WTC11 (cell line): Measurements from ENCODE around the gene TNXB. TPM values are rescaled to one million over a fixed set of nuclear protein-coding genes. Genes with fewer than 3 reads are reported as not detected.

Experiments
- ATAC-seq: fragments of 200-7000 bp; cut with Tn5 transposase; 2 replicates; pipeline ENCODE4 v1.10.0; 2021; ENCODE audit warnings: mild to moderate bottlenecking, moderate library complexity
- CTCF ChIA-PET: fragments of 300-600 bp; sonication (Branson Sonifier 250); formaldehyde crosslinking; loops from one replicate; lab custom pipeline; 2021; ENCODE audit warnings: antibody characterized with exemption; lab: Charles Lee
- POLR2A ChIA-PET: fragments of 350-600 bp; sonication (Branson Sonifier 250); formaldehyde crosslinking; loops from one replicate; lab custom pipeline; 2021; ENCODE audit warnings: antibody characterized with exemption; lab: Charles Lee
- DNase-seq: peaks from one replicate; pipeline ENCODE4 v3.0.0; 2021; ENCODE audit warnings: low spot score
- H3K27ac Mint-ChIP-seq: 2 replicates; pipeline ENCODE4 v1.8.0; 2021; ENCODE audit warnings: mixed read lengths
- H3K27me3 Mint-ChIP-seq: 2 replicates; pipeline ENCODE4 v1.8.0; 2021; ENCODE audit warnings: low read depth, mild to moderate bottlenecking, moderate library complexity, mixed read lengths
- H3K36me3 Mint-ChIP-seq: 2 replicates; pipeline ENCODE4 v1.8.0; 2021; ENCODE audit warnings: mixed read lengths
- H3K4me1 Mint-ChIP-seq: 2 replicates; pipeline ENCODE4 v1.8.0; 2022; ENCODE audit warnings: mixed read lengths
- H3K4me3 Mint-ChIP-seq: 2 replicates; pipeline ENCODE4 v1.8.0; 2021; ENCODE audit warnings: mild to moderate bottlenecking, moderate library complexity, mixed read lengths
- H3K9me3 Mint-ChIP-seq: 2 replicates; pipeline ENCODE4 v1.8.0; 2021; ENCODE audit warnings: mixed read lengths
- ATF1 ChIP-seq: sonication (generic); formaldehyde crosslinking; IDR thresholded peaks from 2 replicates; pipeline ENCODE4 v1.8.1; 2023; ENCODE audit warnings: mild to moderate bottlenecking, moderate library complexity, missing genetic modification reagents
- CREB1 ChIP-seq: sonication (generic); formaldehyde crosslinking; IDR thresholded peaks from 2 replicates; pipeline ENCODE4 v1.8.0; 2023; ENCODE audit warnings: mild to moderate bottlenecking, missing genetic modification reagents
- ELF4 ChIP-seq: sonication (generic); formaldehyde crosslinking; IDR thresholded peaks from 2 replicates; pipeline ENCODE4 v1.8.1; 2022; ENCODE audit warnings: low read depth, mild to moderate bottlenecking, moderate library complexity, missing genetic modification reagents
- FOXP1 ChIP-seq: sonication (generic); formaldehyde crosslinking; IDR thresholded peaks from 2 replicates; pipeline ENCODE4 v1.8.0; 2022; ENCODE audit warnings: missing genetic modification reagents, mild to moderate bottlenecking, moderate library complexity, borderline replicate concordance
- GABPB1 ChIP-seq: sonication (generic); formaldehyde crosslinking; IDR thresholded peaks from 2 replicates; pipeline ENCODE4 v1.8.1; 2023; ENCODE audit warnings: mild to moderate bottlenecking, missing genetic modification reagents
- IRF2 ChIP-seq: sonication (generic); formaldehyde crosslinking; IDR thresholded peaks from 2 replicates; pipeline ENCODE4 v1.8.0; 2022; ENCODE audit warnings: low read depth, missing genetic modification reagents, borderline replicate concordance
- KAT7 ChIP-seq: sonication (generic); formaldehyde crosslinking; IDR thresholded peaks from 2 replicates; pipeline ENCODE4 v1.8.1; 2023; ENCODE audit warnings: missing genetic modification reagents, mild to moderate bottlenecking, borderline replicate concordance
- MYBL2 ChIP-seq: sonication (generic); formaldehyde crosslinking; IDR thresholded peaks from 2 replicates; pipeline ENCODE4 v1.8.1; 2023; ENCODE audit warnings: mild to moderate bottlenecking, moderate library complexity, missing genetic modification reagents
- NR1H2 ChIP-seq: sonication (generic); formaldehyde crosslinking; IDR thresholded peaks from 2 replicates; pipeline ENCODE4 v1.9.0; 2021; ENCODE audit warnings: mild to moderate bottlenecking, moderate library complexity, missing genetic modification reagents
- SP1 ChIP-seq: sonication (generic); formaldehyde crosslinking; conservative IDR thresholded peaks from 2 replicates; pipeline ENCODE4 v1.8.1; 2022; ENCODE audit warnings: missing genetic modification reagents
- TCF7 ChIP-seq: sonication (generic); formaldehyde crosslinking; IDR thresholded peaks from 2 replicates; pipeline ENCODE4 v1.8.0; 2022; ENCODE audit warnings: mild to moderate bottlenecking, low read depth, missing genetic modification reagents, moderate library complexity
- TEAD4 ChIP-seq: sonication (generic); formaldehyde crosslinking; IDR thresholded peaks from 2 replicates; pipeline ENCODE4 v1.8.0; 2022; ENCODE audit warnings: mild to moderate bottlenecking, missing genetic modification reagents
- total RNA-seq: library from RNA; stranded (reverse); gene quantifications from 3 replicates; pipeline ENCODE4 v1.2.3, GENCODE V29; 2021
- TF ChIP-seq, protein P1 (sequence below): fragments of 250-450 bp; sonication (Bioruptor Pico); IDR thresholded peaks from 2 replicates; pipeline ENCODE4 v2.1.2; 2022; ENCODE audit warnings: mild to moderate bottlenecking, moderate library complexity
- TF ChIP-seq, protein P2 (sequence below): sonication (generic); formaldehyde crosslinking; IDR thresholded peaks from 2 replicates; pipeline ENCODE4 v1.8.1; 2023; ENCODE audit warnings: mild to moderate bottlenecking, moderate library complexity, missing genetic modification reagents
- TF ChIP-seq, protein P3 (sequence below): sonication (generic); formaldehyde crosslinking; IDR thresholded peaks from 2 replicates; pipeline ENCODE4 v1.8.1; 2023; ENCODE audit warnings: mild to moderate bottlenecking, missing genetic modification reagents, borderline replicate concordance
- TF ChIP-seq, protein P4 (sequence below): fragments of 200-600 bp; IDR thresholded peaks from 2 replicates; pipeline ENCODE4 v1.8.0; 2022; ENCODE audit warnings: antibody characterized with exemption
- TF ChIP-seq, protein P5 (sequence below): fragments of 250-450 bp; sonication (Bioruptor Pico); IDR thresholded peaks from 2 replicates; pipeline ENCODE4 v1.8.0; 2021; ENCODE audit warnings: mild to moderate bottlenecking
- TF ChIP-seq, protein P6 (sequence below): sonication (generic); formaldehyde crosslinking; IDR thresholded peaks from 2 replicates; pipeline ENCODE4 v1.8.1; 2023; ENCODE audit warnings: mild to moderate bottlenecking, missing genetic modification reagents
- TF ChIP-seq, protein P7 (sequence below): sonication (generic); formaldehyde crosslinking; IDR thresholded peaks from 2 replicates; pipeline ENCODE4 v1.8.1; 2023; ENCODE audit warnings: mild to moderate bottlenecking, missing genetic modification reagents, moderate library complexity

Gene TNXB
- total RNA-seq, 1 experiment from 2014 or later, result 6.4 TPM

DNA sequence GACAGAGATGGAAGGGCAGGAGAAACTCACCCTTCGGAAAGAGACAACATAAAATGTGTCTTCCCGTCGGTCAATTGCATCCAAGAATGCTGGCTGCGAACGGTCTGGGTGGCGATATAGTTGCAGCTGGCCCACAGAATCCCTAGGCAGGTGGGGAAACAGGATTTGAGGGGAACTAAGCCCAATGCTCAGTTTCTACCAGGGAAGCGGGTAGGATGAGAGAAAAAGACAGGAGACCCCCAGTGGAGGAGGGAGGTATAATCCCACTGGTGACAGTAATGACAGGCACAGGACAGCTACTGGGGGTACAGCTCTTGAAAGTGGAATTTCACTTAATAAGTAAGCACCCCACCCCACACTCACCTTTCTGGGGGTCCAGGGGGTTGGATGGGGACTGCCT lies 7.5 kb upstream of the TNXB start:
- Mint-ChIP-seq H3K36me3 (peaks cover 21% of the 10 kb centered on the region), H3K9me3 (no peaks in the 10 kb centered on the region), H3K27me3 (no peaks in the 10 kb centered on the region; the same call in 1 of the 2 replicates), H3K4me1 (no peaks in the 10 kb centered on the region), H3K27ac (no peak overlapping the region; the same call in 1 of the 2 replicates), H3K4me3 (no peak overlapping the region)
- ChIA-PET CTCF (interaction anchor here (0.9 to 6.3 kb wide), 20 partner anchors 10 to 128 kb away, joined by 3 to 63 read pairs (median 4); partner anchors contain the start of genes AGPAT1, ATF6B, EGFL8 and FKBPL), POLR2A (interaction anchor here (1.0 kb wide), 1 partner anchor 79 kb away, joined by 3 read pairs; no protein-coding TSS in a partner anchor)
- no peak for DNase-seq
- ATAC-seq, result peak; percentile 12; the same call in 1 of the 2 replicates
- no peak for TF ChIP-seq FOXP1 (CRISPR knock-in tag)
- TF ChIP-seq, protein P1, sequence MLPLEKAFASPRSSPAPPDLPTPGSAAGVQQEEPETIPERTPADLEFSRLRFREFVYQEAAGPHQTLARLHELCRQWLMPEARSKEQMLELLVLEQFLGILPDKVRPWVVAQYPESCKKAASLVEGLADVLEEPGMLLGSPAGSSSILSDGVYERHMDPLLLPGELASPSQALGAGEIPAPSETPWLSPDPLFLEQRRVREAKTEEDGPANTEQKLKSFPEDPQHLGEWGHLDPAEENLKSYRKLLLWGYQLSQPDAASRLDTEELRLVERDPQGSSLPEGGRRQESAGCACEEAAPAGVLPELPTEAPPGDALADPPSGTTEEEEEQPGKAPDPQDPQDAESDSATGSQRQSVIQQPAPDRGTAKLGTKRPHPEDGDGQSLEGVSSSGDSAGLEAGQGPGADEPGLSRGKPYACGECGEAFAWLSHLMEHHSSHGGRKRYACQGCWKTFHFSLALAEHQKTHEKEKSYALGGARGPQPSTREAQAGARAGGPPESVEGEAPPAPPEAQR, result no peak
- TF ChIP-seq NR1H2 (CRISPR knock-in tag), result no peak
- TF ChIP-seq TCF7, result no peak
- TF ChIP-seq, protein P2, sequence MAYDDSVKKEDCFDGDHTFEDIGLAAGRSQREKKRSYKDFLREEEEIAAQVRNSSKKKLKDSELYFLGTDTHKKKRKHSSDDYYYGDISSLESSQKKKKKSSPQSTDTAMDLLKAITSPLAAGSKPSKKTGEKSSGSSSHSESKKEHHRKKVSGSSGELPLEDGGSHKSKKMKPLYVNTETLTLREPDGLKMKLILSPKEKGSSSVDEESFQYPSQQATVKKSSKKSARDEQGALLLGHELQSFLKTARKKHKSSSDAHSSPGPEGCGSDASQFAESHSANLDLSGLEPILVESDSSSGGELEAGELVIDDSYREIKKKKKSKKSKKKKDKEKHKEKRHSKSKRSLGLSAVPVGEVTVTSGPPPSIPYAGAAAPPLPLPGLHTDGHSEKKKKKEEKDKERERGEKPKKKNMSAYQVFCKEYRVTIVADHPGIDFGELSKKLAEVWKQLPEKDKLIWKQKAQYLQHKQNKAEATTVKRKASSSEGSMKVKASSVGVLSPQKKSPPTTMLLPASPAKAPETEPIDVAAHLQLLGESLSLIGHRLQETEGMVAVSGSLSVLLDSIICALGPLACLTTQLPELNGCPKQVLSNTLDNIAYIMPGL, result no peak
- TF ChIP-seq, protein P3, sequence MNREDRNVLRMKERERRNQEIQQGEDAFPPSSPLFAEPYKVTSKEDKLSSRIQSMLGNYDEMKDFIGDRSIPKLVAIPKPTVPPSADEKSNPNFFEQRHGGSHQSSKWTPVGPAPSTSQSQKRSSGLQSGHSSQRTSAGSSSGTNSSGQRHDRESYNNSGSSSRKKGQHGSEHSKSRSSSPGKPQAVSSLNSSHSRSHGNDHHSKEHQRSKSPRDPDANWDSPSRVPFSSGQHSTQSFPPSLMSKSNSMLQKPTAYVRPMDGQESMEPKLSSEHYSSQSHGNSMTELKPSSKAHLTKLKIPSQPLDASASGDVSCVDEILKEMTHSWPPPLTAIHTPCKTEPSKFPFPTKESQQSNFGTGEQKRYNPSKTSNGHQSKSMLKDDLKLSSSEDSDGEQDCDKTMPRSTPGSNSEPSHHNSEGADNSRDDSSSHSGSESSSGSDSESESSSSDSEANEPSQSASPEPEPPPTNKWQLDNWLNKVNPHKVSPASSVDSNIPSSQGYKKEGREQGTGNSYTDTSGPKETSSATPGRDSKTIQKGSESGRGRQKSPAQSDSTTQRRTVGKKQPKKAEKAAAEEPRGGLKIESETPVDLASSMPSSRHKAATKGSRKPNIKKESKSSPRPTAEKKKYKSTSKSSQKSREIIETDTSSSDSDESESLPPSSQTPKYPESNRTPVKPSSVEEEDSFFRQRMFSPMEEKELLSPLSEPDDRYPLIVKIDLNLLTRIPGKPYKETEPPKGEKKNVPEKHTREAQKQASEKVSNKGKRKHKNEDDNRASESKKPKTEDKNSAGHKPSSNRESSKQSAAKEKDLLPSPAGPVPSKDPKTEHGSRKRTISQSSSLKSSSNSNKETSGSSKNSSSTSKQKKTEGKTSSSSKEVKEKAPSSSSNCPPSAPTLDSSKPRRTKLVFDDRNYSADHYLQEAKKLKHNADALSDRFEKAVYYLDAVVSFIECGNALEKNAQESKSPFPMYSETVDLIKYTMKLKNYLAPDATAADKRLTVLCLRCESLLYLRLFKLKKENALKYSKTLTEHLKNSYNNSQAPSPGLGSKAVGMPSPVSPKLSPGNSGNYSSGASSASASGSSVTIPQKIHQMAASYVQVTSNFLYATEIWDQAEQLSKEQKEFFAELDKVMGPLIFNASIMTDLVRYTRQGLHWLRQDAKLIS (CRISPR knock-in tag), result no peak
- no peak for TF ChIP-seq CREB1 (CRISPR knock-in tag)
- TF ChIP-seq, protein P4, sequence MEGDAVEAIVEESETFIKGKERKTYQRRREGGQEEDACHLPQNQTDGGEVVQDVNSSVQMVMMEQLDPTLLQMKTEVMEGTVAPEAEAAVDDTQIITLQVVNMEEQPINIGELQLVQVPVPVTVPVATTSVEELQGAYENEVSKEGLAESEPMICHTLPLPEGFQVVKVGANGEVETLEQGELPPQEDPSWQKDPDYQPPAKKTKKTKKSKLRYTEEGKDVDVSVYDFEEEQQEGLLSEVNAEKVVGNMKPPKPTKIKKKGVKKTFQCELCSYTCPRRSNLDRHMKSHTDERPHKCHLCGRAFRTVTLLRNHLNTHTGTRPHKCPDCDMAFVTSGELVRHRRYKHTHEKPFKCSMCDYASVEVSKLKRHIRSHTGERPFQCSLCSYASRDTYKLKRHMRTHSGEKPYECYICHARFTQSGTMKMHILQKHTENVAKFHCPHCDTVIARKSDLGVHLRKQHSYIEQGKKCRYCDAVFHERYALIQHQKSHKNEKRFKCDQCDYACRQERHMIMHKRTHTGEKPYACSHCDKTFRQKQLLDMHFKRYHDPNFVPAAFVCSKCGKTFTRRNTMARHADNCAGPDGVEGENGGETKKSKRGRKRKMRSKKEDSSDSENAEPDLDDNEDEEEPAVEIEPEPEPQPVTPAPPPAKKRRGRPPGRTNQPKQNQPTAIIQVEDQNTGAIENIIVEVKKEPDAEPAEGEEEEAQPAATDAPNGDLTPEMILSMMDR, result peak; percentile 47; the same call in 1 of the 2 replicates
- no peak for TF ChIP-seq GABPB1

DNA sequence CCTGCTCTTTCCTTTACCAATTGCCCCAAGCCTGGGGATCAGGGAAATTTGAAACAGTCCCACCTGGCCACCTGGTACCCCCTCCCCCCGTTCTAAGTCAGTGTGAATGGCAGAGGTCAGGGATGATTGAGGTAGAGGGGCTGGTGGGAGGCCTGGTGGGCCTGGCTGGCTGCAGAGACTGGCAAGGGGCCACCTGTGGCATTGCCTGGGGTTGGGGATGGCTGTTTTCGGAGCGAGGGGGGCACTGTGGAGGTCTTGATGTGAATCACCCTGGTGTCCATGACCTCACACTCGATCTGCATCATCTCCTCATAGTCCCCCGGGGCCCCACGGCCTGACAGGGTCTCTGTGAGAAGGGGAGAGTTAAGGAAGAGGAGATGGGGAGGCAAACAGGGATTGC lies 6.5 kb upstream of the TNXB start:
- no peak overlapping the region for H3K27ac Mint-ChIP-seq
- ATAC-seq, result no peak
- H3K9me3 Mint-ChIP-seq, result no peaks in the 10 kb centered on the region
- H3K36me3 Mint-ChIP-seq, result peaks cover 13% of the 10 kb centered on the region
- no peaks in the 10 kb centered on the region; the same call in 1 of the 2 replicates for H3K27me3 Mint-ChIP-seq
- POLR2A ChIA-PET, result no interaction called here
- H3K4me3 Mint-ChIP-seq, result no peak overlapping the region
- H3K4me1 Mint-ChIP-seq, result no peaks in the 10 kb centered on the region
- TF ChIP-seq IRF2 (CRISPR knock-in tag) (no peak), KAT7 (CRISPR knock-in tag) (no peak), MYBL2 (no peak)
- DNase-seq, result no peak
- CTCF ChIA-PET, result interaction anchor here (4.9 to 6.3 kb wide), 2 partner anchors 27 to 50 kb away, joined by 38 to 47 read pairs; partner anchors contain the start of gene EGFL8

DNA sequence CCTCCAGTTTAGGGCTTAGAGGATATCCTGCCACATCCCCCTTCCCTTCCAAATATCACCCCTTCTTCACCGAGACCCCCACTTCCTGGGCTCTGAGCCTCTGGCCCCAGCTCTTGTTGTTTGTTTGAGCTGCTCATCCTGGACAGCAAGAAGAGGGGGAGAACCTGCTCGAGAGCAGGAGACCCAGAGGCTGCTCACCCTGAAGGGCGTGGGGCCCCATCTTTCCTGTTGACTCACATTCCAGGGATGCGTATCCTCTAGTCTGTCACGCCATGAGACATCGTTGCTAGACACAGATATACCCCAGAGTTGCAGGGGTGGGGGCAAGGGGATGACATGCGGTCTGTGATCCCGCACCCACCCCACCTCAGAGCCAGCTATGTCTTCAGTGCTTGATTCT lies 5.7 kb upstream of the TNXB start:
- Mint-ChIP-seq H3K4me3 (no peak overlapping the region), H3K36me3 (peaks cover 11% of the 10 kb centered on the region; the same call in 1 of the 2 replicates), H3K27me3 (no peaks in the 10 kb centered on the region; the same call in 1 of the 2 replicates), H3K27ac (0 out of 2 replicates have a peak overlapping the region, but pooled peaks have one; percentile 45), H3K9me3 (no peaks in the 10 kb centered on the region), H3K4me1 (0 out of 2 replicates have a peak, but pooled peaks cover 1% of the 10 kb centered on the region)
- no peak for ATAC-seq
- CTCF ChIA-PET, result interaction anchor here (0.7 to 6.3 kb wide), 5 partner anchors 11 to 68 kb away, joined by 3 to 38 read pairs (median 3); partner anchors contain the start of gene ATF6B
- POLR2A ChIA-PET, result no interaction called here
- DNase-seq, result no peak
- no peak for TF ChIP-seq SP1 (CRISPR knock-in tag)
- no peak for TF ChIP-seq TEAD4 (CRISPR knock-in tag)
- TF ChIP-seq, protein P5, sequence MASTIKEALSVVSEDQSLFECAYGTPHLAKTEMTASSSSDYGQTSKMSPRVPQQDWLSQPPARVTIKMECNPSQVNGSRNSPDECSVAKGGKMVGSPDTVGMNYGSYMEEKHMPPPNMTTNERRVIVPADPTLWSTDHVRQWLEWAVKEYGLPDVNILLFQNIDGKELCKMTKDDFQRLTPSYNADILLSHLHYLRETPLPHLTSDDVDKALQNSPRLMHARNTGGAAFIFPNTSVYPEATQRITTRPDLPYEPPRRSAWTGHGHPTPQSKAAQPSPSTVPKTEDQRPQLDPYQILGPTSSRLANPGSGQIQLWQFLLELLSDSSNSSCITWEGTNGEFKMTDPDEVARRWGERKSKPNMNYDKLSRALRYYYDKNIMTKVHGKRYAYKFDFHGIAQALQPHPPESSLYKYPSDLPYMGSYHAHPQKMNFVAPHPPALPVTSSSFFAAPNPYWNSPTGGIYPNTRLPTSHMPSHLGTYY (CRISPR knock-in tag), result no peak
- TF ChIP-seq, protein P6, sequence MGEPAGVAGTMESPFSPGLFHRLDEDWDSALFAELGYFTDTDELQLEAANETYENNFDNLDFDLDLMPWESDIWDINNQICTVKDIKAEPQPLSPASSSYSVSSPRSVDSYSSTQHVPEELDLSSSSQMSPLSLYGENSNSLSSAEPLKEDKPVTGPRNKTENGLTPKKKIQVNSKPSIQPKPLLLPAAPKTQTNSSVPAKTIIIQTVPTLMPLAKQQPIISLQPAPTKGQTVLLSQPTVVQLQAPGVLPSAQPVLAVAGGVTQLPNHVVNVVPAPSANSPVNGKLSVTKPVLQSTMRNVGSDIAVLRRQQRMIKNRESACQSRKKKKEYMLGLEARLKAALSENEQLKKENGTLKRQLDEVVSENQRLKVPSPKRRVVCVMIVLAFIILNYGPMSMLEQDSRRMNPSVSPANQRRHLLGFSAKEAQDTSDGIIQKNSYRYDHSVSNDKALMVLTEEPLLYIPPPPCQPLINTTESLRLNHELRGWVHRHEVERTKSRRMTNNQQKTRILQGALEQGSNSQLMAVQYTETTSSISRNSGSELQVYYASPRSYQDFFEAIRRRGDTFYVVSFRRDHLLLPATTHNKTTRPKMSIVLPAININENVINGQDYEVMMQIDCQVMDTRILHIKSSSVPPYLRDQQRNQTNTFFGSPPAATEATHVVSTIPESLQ (CRISPR knock-in tag), result no peak
- TF ChIP-seq, protein P7, sequence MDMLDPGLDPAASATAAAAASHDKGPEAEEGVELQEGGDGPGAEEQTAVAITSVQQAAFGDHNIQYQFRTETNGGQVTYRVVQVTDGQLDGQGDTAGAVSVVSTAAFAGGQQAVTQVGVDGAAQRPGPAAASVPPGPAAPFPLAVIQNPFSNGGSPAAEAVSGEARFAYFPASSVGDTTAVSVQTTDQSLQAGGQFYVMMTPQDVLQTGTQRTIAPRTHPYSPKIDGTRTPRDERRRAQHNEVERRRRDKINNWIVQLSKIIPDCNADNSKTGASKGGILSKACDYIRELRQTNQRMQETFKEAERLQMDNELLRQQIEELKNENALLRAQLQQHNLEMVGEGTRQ (CRISPR knock-in tag), result no peak
- TF ChIP-seq ELF4 (CRISPR knock-in tag), result no peak
- no peak for TF ChIP-seq ATF1
